Spleen (tissue), 7 donors: Measurements from ENCODE around the gene SHROOM4.

ENCODE experiments used
- CTCF ChIP-seq, 11 experiments: fragments of 200-600 bp in 7 of 11; fragments of 450-650 bp in 4 of 11; sonication (generic) in 4 of 11; IDR thresholded peaks in 8 of 11; conservative IDR thresholded peaks in 3 of 11; 1 replicate in 7 of 11; 2 replicates in 4 of 11; pipeline versions ENCODE4 v1.4.0 to v1.8.0; 2016 to 2021; ENCODE audit warnings: antibody characterized with exemption in 11 of 11, inconsistent platforms in 4 of 11, mild to moderate bottlenecking in 1 of 11
- POLR2AphosphoS5 ChIP-seq, 3 donors: sonication (generic); formaldehyde crosslinking; IDR thresholded peaks; one replicate each; pipeline ENCODE4 v1.5.1; 2017; ENCODE audit warnings: antibody characterized with exemption in 3 of 3
- donor health status: DM: no; HTN: no; CAD: no; lungs with moderate emphysema.
- donor health status: DM: no; HTN: no; CAD: no.
- donor health status: DM: no; HTN: no; CAD: no.

DNA sequence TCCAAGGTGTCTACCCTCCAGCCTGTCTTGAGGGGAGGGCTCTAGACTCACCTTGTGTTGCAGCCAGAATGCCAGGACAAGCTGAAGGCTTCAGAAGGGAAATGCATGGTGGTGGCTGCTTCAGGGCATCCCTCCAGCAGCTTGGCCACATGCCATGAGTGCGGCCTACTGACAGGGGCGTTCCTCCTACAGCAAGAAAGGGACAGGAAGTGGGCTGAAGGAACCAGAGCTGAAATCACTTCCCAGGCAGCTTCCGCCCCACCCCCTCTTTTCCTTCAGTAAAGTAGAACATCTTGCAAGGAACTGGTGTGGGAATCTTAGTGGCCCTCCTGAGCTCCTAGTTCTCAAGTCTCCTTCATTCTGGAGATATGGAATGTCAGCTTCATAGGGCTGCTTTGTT, 175.9 kb downstream of the SHROOM4 start:
- TF ChIP-seq POLR2AphosphoS5 (IDR thresholded peaks at IDR 0.05) (no peak), CTCF (IDR thresholded peaks at IDR 0.05 in 8 of 11, conservative IDR thresholded peaks at IDR 0.05 in 3 of 11) (no peak)
